Neural progenitor cell (in vitro differentiated cells): ENCODE results near the gene CAD.

Source experiments
- CTCF ChIP-seq: fragments of 200-600 bp; sonication (generic); IDR thresholded peaks from 2 replicates; pipeline ENCODE4 v1.5.1; 2017; ENCODE audit warnings: antibody characterized with exemption, mild to moderate bottlenecking
- EZH2 ChIP-seq: fragments of 200-600 bp; sonication (generic); IDR thresholded peaks from 2 replicates; pipeline ENCODE4 v1.6.1; 2017; ENCODE audit warnings: antibody characterized with exemption, mild to moderate bottlenecking, moderate library complexity
- EZH2phosphoT487 ChIP-seq: fragments of 200-600 bp; sonication (generic); IDR thresholded peaks from 2 replicates; pipeline ENCODE4 v1.6.1; 2017; ENCODE audit warnings: antibody characterized with exemption

GRCh38 chr2:27184115-27184514, 33.1 kb upstream of the CAD start:
- TF ChIP-seq CTCF, result no peak
- no peak for TF ChIP-seq EZH2
- no peak for TF ChIP-seq EZH2phosphoT487
